Adrenal gland (tissue), 5 donors: ENCODE measurements around the gene ACER3.

Source experiments
- POLR2A ChIP-seq, 2 donors: fragments of 450-650 bp; IDR thresholded peaks; one replicate each; pipeline ENCODE4 v1.6.1; 2017; ENCODE audit warnings: antibody characterized with exemption in 2 of 2, mild to moderate bottlenecking in 2 of 2, moderate library complexity in 1 of 2
- TF ChIP-seq, protein P1 (sequence below), 6 experiments: fragments of 450-650 bp in 4 of 6; fragments of 200-600 bp in 2 of 6; sonication (generic) in 1 of 6; IDR thresholded peaks; 1 replicate in 5 of 6; 2 replicates in 1 of 6; pipeline versions ENCODE4 v1.5.1 to v1.8.0; 2016 to 2021; ENCODE audit warnings: antibody characterized with exemption in 6 of 6, mild to moderate bottlenecking in 2 of 6, moderate library complexity in 1 of 6
- donor health status: DM: no; HTN: no; CAD: no.

DNA sequence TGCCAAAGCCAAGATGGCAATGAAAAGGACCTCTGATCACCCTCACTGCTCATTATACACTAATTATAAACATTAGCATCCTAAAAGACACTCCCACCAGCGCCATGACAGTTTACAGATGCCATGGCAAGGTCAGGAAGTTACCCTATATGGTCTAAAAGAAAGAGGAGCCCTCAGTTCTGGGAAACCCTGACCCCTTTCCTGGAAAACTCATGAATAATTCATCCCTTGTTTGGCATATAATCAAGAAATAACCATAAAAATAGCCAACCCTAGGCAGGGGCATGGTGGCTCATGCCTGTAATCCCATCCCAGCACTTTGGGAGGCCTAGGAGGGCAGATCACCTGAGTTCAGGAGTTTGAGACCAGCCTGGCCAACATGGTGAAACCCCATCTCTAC is 193.4 kb downstream of the ACER3 start:
- TF ChIP-seq, protein P1, sequence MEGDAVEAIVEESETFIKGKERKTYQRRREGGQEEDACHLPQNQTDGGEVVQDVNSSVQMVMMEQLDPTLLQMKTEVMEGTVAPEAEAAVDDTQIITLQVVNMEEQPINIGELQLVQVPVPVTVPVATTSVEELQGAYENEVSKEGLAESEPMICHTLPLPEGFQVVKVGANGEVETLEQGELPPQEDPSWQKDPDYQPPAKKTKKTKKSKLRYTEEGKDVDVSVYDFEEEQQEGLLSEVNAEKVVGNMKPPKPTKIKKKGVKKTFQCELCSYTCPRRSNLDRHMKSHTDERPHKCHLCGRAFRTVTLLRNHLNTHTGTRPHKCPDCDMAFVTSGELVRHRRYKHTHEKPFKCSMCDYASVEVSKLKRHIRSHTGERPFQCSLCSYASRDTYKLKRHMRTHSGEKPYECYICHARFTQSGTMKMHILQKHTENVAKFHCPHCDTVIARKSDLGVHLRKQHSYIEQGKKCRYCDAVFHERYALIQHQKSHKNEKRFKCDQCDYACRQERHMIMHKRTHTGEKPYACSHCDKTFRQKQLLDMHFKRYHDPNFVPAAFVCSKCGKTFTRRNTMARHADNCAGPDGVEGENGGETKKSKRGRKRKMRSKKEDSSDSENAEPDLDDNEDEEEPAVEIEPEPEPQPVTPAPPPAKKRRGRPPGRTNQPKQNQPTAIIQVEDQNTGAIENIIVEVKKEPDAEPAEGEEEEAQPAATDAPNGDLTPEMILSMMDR (IDR thresholded peaks at IDR 0.05): no peak
- no peak for TF ChIP-seq POLR2A (IDR thresholded peaks at IDR 0.05)
